GM18519 (cell line): ENCODE measurements around the gene BMX.
A peak's percentile ranks its signal among the peaks of the same experiment; 100 is the strongest.

Source experiments
- ATAC-seq: cut with Tn5 transposase; IDR thresholded peaks from one replicate; pipeline ENCODE4 v1.9.1; 2021; ENCODE audit warnings: mild to moderate bottlenecking, moderate library complexity; ENCODE audit not compliant: unreplicated experiment, low FRiP score

The BMX gene

DNA sequence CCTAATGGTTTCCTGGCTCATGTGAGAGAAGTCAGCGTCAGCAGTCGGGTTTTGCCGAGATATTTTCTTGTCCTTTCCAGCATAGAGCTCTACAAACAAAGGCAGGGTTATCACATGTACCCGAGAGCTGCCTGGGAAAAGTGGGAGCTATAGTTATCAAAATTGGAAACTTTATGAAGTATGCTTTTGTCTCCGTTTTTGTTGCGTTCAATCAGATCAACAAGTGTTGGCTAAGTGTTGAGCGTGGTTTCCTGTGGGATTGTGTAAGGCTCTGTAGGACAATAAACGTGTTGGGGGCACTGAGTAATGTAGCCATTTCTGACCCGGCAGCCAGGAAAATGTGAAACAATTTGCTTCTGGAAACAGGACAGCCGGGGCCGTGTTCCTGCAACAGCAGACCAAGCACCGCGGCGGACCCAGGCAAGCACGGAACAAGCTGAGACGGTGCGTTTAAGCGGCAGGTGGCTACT, at the start of gene BMX:
Gene BMX (plus strand): TSS at position 311 of the 470 bp plus-strand sequence. CDS start 7,547 bp downstream, outside the sequence.
- ATAC-seq: no peak

DNA sequence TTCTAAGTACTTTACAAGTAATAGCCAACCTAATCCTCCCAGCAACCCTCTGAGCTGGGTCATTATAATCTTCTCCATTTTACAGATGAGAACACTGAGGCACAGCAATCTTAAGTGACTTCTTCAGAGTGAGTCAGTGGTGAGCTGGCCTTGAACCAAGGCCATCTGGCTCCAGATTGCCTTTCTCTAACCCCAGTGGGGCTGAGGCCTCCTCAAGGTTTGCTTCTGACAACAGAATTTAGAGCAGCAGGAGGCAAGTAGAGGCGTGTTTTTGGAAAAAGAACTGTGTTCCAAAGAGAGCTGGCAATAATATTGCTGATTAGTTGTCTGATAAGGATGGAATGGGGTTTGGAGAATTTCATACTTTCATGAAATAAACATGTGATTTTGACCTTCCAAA, 48.7 kb upstream of the BMX start:
- ATAC-seq: no peak

DNA sequence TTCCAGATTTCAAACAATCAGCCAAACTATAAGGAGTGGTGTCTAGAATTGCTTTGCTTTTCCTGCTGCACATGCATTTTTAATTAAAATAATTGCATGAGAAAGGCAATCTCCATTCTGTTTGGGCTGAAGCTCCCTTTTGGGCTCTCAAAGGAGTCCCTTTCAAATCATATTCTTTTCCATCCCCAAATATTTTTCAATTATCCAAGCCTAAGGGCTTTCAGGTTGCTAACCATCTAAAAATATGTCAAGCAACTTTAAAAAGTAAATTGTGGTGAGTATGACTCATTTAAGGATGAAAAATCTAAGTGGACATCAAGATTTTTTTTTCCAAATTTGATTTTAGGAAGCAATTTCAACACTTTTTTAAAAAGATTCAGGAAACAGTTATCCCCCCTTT, 35.9 kb upstream of the BMX start:
- no peak for ATAC-seq

DNA sequence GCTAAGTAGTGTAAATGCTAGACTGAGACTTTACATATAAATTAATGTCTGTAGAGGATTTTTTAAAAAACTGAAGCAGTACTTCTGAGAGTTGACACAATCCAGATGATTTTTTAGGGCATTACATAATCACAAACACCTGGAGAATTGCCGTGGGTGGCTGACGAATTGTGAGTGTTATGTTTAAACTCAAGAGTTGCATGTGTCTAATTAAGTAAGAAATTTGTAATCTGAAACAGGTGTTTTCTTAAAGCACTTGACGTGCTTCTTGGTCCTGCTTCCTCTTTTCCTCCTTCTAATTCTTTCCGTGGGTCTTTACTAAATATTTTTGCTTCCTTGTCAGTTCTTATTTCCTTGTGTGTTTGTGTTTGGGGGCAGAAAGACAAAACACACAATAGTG, 35.3 kb upstream of the BMX start:
- peak; percentile 74 for ATAC-seq

DNA sequence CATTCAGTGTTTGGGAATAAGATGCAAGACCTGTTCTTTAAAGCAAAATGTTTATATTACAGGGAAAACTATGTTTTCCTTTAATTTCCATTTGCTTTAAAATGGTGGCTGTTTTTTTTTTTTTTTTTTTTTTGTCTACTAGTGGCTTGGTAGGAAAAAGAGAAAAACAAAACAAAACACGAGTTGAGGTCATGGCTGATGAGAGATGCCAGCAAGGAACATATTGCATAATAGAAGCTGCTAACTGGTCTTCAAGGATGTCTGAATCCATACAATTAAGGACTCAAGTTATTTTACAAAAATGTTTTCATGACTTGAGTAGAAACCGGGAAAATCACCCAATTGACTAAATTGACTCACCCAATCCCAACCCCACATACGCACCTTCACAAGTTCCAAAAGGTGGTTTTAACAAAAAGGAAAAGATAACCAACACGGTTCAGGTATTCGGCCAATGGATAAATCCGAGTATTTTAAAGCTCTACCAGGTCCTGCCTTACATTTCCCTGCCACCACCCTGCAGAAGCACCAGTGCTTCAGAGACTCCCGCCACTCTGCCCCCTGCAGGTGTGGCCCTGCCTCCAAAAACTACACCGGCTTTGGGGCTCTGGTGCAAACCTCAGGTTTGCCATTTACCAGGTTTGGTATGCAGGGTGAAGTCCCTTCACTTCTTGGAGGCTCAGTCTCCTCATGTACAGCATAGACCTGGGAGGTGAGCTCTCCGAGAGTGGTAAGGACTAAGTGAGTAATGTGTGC, 34.5 kb upstream of the BMX start:
- ATAC-seq: no peak

DNA sequence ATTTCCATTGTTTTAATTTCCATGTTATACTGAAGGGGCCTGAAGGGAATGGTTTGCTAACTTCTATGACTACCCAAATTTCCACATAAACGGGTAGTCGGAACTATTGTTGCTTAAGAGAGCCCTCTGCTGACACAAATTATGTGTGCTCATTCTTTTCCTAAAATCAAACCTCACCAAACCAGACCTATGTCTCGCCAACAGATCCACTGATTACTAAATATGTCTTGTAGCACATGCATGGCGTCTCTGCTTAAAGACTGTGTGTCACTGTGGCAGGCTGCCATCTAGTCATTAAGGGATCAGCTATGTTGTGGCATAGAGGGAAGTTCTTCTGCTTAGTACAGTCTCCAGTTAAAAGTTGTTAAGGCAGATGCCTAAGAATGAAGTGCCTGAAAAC, 32.6 kb upstream of the BMX start:
- no peak for ATAC-seq

DNA sequence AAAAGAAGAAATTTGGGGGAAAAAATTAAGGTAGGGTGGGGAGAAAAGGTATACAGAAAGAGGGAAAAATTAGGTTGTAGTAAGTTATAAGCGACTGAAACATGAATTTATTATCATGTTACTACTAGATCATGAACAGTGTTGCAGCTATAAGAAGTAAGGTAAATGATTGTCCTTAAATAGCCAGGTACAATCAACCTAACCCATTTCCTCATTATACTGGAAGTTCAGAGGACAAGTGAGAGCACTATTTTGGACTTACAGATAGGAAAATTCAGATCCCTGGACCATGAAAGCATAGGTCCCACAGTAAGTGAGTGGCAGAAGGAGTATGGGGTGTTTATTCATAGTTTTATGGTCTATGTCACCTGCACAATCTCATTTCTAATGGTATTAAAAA, 31.0 kb upstream of the BMX start:
- ATAC-seq: no peak

DNA sequence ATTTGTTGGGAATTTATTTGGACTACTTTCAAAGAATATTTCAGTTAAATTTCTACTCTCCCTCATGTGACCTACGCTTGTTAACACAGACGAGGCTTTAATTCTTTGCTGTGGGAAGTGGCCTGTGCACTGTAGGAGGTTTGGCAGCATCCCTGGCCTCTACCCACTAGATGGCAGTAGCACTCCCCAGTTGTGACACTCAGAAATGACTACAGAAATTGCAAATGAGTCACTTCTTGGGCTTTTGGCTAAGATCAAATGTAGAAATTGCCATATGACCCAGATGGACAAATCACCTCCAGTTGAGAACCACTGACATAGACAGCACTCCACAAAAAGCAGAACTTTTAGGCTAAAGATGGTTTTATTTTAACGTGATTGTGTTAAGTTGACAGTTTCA, 29.6 kb upstream of the BMX start:
- ATAC-seq: no peak

DNA sequence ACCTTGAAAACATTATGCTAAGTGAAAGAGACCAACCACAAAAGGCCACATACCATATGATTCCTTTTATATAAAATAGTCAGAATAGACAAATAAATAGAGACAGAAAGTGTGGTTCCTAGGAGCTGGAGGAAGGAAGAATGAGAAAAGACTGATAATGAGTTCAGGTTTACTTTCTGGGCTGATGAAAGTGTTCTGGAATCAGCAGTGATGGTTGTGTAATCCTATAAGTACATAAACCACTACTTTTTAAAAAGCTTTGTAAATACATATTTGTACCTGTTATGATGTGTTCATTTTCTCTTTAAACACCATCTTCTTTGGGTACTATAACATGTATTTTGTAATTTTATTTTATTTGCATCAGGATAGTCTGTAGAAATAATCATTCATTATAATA, 28.1 kb upstream of the BMX start:
- ATAC-seq: no peak

DNA sequence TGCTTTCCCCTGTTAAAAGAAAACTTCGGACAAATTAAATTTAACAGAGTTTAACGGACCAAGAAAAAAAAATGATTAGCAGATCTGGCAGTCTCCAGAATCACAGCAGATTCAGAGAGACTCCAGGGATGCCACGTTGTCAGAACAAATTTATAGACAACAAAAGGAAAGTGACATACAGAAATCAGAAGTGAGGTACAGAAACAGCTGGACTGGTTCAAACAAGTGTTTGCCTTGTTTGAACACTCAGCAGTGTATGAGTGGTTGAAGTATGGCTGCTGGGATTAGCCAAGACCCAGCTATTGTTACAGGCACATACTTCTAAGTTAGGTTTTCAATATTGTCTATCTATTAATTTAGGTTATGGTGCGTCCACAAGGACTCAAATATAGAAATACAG, 26.6 kb upstream of the BMX start:
- ATAC-seq: no peak

DNA sequence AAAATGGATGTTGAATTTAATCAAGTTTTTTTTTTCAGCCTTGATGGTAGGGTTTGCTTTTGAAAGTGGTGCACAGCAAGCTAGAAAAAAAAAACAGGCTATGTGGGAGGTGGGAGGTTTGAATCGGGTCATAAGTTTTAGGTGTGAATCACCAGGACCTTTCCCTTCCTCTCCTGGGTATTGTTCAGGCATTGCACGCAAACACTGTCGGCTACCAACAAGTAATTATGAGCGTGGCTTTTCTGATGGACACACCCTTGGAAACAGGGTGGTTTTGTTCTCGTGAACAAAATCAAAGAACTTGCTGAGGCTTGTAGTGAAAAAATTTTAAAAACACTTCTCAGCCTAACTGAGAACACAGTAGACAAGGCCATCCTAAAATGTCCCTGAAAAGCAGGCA, 25.6 kb upstream of the BMX start:
- no peak for ATAC-seq

DNA sequence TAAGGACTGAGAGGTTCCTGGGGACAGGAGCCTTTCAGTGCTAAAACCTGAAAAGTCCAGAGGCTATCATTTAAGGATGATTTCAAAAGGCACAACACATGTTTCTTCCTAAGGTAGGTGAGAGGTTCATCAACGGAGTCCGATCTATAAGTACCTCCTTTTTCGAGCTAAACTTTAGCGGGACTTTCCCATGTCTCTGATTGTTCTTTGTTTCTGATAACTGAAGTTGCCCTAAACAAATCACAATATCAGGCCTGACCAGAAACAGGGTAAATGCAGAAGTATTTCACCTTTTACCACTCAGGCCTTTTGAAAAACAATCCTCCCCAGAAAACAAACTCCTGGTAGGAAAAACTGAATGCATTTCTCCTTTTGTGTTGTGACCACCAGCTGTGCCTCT, 25.1 kb upstream of the BMX start:
- no peak for ATAC-seq

DNA sequence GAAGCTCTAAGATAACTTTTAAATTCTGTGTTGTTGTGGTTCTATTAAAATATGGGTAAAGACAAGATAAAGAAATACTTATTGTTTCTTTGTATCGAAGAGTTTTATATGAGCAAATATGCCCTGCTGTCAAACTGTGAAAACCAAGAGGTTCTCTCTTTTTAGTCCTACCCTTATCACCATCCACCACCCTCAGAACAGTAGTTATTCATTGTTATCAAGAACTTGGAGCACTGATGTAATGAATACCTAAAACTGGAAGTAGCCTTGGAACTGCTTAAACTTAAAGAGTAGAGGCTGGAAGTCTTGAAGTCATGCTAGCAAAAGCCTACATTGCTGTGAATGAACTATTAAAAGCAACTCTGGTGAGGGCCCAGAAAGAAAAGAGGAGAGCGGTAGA, 16.7 kb upstream of the BMX start:
- no peak for ATAC-seq

DNA sequence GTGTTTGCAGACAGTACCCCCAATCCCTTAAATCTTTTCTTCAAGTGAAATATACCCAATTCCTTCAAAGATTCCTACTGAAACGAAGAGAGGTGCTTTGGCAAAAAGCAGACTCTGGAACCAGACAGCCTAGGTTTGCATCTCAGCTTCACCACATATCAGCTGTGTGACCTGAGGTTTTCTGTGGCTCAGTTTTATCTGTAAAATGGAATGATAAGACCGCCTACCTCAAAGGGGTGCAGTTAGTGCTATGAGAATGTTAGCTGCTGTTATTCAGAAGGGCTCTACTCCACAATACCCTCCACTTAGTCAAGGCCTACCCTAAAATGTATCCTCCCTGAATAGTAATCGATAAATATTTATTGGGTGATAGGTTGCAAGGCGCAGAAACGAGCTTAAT, 8.1 kb upstream of the BMX start:
- ATAC-seq: no peak

DNA sequence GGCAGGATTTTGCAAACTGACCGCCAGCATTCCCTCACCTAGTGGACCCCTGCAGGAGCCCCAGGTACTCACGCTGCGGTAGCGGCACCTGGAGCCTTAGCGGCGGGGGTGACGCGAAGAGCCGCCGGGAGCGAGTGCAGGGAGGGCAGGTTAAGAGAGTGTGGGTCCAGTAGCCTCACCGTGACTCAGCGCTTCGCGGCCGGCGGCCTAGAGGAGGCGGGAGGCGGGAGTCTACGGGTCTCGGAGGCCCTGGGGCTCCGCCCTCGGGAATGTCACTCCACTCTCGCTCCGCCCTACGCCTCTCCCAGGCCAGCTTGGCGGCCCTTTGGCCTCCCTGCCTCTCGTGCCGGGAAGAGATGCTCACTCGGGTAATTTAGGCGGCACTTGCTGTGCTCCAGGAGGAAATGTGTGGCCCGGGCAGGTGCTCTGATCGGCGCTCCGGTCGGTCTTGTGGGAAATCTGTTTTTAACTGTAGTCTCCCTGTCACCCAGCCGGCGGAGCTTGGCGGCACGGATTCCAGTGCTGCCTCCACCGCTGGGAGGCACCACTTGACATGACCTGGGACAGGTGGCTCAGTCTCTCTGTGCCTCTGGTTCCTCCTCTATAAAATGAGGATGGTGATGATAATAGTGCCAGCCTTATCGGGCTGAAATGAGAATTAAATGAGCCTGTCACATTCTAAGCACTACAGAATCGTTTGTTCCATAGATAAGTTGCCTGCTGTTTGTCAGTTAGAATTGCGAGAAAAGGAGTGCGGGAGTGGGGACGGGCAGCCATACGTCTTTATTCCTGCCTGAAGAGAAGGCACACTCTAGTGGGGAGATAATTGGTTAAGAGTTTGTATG, 7.3 kb upstream of the BMX start, which contains the start of gene PIR:
Gene PIR (minus strand): TSS at position 216 of the 845 bp plus-strand sequence. CDS start 2,076 bp downstream, outside the sequence.
- peak; percentile 94 for ATAC-seq

DNA sequence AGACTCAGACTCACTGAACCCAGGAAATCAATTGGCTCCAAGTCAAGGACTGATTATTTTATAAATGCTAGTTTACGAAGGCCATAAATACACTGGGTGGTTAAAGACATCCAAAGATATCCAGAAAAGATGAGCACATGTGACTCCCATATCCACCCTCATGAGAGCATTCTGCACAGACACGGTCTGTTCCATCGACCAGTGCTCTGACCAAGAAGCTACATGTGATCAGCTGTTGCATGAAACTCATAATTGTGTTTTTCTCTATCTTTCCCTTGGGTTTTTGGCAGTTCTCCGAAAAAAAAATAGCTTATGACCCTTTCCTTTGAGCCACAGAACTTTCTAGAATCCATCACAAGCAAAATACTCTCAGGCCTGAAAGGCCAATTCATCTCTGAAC, 4.8 kb upstream of the BMX start:
- ATAC-seq: no peak

DNA sequence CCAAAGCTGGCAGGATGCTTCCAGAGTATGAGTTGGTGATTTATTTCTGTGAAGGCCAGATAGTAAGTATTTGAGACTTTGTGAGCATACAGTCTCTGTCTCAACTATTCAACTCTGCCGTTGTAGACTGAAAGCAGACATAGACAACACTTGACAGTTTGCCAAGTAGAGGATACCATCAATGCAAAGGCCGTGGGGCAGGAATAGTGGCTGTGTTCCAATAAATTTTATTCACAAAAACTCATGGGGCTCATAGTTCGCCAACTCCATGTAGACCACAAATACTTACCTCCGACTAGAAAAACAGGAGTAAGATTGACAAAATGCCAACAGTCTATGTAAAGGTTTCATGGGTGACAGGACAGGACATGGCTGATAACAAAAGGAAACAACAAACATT, 3.8 kb upstream of the BMX start:
- ATAC-seq: no peak

DNA sequence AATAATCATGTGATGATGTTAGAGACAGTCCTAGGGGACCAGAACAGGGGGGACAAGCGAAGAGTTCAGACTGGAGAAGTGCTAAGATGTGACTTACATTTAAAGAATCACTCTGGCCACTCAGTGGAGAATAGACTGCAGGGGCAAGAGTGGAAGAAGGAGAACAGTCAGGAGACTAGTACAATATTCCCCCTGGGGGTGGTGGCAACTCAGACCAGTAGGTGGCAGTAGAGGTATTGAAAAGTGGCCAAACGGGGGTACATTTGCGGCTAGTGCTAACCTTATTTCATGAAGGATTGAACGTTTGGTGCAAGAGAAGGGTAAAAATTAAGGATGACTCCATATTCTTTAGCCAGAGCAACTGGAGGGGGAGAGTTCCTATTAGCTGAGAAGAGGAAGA, 2.7 kb upstream of the BMX start:
- ATAC-seq: no peak

DNA sequence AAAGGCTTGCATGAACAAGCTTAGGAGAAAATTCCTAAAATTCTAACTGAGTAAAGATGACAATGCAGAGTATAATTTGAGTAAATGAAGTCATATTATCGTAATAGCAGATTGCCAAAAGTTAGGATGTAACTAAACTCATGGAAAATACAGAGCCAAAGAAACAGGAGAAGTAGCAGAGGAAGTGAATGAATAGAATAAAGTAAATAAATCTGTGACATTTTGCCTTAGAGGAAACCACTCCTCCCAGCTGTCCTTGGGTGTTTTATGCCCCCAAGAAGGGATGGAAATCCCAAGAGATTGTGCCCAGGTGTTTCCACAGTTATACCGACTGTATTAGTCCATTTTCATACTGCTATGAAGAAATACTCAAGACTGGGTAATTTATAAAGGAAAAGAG, 1.9 kb upstream of the BMX start:
- no peak for ATAC-seq

DNA sequence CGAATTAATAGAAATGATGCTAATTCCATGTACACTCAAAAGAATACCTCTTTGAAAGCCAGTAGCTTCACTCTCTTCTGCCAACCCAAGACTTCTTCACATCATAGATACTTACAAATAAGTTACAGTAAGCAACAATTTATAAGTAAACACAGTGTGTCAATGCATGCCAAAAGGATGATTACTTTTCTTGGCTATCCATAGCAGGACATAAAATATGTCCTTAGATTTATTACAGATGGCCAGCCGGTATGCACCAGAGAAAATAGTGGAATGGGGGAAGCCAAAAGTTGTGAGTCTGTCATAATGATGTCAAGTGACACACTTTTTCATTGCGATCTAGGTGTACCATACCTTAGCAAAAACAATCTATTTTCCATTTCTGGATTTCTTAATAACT, 631 bp upstream of the BMX start:
- ATAC-seq: no peak

DNA sequence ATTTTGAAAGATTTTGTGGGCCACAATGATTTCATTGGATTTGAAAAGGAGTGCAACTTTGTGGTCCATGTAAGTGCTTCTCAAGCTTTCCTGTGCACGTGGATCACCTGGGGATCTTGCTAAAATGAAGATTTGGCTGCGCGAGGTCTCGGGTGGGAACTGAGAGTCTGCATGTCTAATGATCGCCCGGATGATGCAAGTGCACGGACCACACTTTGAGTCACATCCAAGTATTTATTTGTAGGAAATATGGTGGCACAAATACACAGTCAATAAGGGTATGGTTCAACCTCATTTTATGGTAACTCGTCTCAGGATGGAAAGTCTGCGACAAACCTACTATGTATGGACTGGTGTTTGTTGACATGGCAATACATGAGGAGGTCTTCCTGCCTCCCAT, 899 bp downstream of the BMX start:
- no peak for ATAC-seq

DNA sequence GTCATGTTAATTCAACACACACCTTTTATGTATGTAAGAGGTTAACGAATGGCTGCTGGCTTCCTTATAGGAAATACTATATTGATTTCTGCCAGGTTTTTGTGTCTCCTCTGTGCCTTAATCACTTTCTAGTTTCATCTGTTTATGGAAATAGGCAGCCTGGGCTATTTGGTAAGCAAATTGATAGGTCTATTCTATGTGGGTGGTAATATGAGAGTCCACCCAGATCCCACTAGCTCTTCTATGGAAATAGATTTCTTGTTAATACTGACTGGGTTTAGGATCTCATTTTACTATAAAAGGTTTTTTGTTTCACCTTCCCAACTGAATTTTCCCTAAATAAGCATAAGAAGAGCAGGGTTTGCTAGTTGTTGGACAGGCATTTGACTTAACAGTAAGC, 4.1 kb downstream of the BMX start:
- no peak for ATAC-seq
